ENCODE results near the gene WSB1.
"Not testable (repeated sequence)": the region's sequence is repeated elsewhere in the genome, so short reads cannot be mapped to it uniquely, and the experiment has no call there.

The WSB1 gene, protein sequence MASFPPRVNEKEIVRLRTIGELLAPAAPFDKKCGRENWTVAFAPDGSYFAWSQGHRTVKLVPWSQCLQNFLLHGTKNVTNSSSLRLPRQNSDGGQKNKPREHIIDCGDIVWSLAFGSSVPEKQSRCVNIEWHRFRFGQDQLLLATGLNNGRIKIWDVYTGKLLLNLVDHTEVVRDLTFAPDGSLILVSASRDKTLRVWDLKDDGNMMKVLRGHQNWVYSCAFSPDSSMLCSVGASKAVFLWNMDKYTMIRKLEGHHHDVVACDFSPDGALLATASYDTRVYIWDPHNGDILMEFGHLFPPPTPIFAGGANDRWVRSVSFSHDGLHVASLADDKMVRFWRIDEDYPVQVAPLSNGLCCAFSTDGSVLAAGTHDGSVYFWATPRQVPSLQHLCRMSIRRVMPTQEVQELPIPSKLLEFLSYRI

DNA sequence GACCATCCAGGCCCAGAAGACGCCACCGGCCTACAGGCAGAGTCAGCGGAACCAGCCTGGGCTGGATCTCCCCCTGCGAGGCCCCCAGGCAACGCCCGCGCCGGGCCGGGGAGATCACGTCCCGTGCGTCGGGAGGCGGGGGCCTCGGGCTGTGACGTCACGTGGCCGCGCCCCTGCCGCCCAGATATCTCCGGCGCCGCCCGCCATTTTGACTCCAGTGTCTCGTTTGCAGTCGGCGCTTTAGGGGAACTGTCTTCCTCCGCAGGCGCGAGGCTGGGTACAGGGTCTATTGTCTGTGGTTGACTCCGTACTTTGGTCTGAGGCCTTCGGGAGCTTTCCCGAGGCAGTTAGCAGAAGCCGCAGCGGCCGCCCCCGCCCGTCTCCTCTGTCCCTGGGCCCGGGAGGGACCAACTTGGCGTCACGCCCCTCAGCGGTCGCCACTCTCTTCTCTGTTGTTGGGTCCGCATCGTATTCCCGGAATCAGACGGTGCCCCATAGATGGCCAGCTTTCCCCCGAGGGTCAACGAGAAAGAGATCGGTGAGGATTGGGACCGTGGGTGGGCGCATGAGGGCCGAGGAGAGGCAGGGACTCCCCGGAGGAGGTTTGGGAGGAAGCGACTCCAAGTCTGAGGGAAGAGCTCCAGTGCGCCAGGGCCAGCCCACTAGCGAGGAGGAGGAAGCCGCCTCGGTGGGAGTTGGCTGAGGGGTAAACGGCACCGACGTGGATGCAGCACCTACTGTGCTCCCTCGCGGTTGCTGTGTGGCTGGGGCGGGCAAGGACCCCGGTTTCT is at the start of gene WSB1:
Gene WSB1, plus strand, starts transcription at position 217 of the 791 bp plus-strand sequence. Its CDS starts 282 bp downstream, at position 499.
- peak; percentile 92 for DNase-seq (ENCODE audit: low spot score)

DNA sequence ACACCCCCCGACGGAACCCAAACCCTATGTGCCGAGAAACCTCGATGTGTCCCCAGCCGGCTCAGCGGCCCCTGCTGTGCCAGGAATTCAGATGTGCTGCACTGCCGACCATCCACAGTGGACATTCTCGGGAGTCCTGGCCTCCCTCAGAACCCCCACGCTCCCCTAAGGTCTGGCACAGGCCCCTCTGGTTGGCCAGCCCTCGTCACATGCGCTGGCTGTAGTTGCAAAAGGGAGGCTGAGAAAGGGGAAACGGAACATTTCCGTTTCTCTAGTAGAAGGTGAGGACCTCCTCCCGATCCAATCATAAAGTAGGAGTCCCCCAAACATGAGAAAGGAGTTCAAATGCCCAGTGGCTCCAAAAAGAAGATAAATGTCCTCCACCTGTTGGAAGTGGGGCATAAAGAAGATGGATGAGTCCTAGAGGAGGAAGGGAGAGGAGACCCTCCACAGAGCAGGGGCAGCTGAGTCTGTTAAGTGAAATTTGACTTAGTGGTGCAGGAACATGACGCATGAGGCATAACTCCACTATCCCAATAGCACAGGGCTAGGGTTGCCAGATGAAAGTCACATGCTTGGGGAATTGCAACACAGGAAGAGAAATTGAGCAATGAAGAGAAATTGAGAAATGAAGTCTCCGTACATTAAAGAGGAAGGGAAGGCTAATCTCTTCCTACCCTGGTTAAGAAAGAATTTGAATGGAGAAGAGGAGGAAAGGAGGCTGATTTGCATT is 49.3 kb upstream of the WSB1 start:
- DNase-seq (ENCODE audit: low spot score), result no peak

DNA sequence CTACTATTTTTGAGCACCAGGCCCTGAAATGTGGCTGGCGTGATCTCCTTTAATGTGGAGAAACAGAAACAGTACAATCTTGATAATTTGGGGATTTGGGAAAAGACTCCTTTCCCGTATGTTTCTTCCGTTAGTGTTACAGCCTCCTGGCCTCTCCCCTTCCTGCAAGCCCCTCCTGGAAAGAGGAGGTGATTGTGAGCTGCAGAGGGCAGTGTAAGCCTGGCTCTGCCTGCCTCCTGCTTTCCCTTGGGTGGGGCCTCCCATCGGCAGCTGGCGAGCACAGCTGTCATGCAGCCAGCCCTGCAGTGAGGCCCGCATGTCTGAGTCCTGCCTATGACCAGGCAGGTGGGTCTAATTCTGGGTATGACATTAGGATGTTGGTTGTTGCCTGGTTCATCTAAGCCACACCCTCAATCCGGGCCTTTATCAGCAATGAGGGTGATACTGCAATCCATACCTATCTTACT is 48.7 kb upstream of the WSB1 start:
- DNase-seq (ENCODE audit: low spot score), result peak; percentile 38

DNA sequence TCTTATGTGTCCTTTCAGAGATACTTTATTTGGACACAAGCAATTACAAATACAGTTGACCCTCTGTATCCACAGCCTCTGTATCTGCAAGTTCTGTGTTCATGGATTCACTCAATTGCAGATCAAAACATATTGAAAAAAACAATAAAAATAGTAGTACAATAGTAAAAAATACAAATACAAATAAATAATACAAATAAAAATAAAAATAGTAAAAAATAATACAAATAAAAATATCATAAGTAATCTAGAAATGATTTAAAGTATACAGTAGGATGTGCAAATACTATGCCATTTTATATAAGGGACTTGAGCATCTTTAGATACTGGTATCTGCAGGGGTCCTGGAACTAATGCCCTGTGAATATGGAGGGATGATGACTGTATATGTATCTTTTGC is 47.4 kb upstream of the WSB1 start:
- DNase-seq (ENCODE audit: low spot score), result no peak

DNA sequence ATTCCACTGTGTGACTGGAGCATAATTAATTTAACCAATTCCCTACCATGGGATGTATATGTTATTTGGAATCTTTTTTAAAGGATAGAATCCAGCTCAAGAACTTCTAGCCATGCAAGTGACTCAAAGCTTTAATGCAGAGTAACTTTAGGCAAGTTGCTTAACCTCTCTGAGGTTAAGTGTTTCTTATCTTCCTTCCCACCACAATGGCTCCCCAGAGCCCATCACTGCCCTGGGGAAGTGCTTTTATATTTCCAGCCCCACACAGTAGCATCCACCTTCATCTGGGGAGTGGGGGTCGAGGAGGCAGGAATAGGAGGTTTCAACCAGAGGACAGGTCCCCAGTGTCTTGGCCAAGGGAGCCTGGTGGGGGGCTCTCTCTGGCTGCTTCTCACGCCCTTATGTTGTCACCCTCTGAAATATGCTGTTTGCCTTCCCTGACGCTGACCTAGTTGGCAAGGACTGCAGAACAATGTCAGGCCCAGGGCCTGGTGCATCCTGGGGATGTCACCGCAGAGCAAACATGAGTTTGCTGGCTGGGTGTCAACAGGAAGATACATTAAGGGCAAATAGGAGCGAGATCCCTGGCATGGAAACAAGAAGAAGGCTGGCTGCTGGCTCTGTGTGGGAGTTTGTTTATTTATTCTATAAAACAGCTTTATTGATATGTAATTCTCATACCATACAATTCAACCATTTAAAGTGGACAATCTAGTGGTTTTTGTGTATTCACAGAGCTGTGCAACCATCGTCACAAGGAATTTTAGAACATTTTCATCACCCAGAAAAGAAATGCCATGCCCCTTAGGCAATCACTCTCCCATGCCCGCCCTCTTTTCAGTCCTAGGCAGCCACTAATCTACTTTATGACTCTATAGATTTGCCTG is 46.6 kb upstream of the WSB1 start:
- DNase-seq (ENCODE audit: low spot score), result no peak

DNA sequence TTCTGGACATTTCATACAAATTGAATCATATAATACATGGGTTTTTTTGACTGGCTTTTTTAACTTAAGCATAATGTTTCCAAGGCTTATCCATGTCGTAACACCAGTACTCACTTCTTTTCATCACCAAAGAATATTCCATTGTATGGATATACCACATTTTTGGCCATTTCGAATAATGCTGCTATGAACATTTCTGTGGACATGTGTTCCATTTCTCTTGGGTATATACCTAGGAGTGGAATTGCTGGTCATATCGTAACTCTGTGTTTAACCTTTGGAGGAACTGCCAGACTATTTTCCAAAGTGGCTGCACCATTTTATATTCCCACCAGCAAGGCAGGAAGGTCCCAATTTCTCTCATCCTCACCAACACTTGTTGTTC is 46.0 kb upstream of the WSB1 start:
- DNase-seq (ENCODE audit: low spot score), result no peak

DNA sequence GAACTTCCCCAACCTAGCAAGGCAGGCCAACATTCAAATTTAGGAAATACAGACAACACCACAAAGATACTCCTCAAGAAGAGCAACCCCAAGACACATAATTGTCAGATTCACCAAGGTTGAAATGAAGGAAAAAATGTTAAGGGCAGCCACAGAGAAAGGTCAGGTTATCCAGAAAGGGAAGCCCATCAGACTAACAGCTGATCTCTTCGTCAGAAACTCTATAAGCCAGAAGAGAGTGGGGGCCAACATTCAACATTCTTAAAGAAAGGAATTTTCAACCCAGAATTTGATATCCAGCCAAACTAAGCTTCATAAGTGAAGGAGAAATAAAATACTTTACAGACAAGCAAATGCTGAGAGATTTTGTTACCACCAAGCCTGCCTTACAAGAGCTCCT is 43.1 kb upstream of the WSB1 start:
- not testable (repeated sequence) for DNase-seq (ENCODE audit: low spot score)

DNA sequence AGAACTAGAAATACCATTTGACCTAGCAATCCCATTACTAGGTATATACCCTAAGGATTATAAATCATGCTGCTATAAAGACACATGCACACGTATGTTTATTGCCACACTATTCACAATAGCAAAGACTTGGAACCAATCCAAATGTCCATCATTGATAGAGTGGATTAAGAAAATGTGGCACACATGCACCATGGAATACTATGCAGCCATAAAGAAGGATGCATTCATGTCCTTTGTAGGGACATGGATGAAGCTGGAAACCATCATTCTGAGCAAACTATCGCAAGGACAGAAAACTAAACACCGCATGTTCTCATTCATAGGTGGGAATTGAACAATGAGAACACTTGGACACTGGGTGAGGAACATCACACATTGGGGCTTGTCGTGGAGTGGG is 39.1 kb upstream of the WSB1 start:
- not testable (repeated sequence) for DNase-seq (ENCODE audit: low spot score)

DNA sequence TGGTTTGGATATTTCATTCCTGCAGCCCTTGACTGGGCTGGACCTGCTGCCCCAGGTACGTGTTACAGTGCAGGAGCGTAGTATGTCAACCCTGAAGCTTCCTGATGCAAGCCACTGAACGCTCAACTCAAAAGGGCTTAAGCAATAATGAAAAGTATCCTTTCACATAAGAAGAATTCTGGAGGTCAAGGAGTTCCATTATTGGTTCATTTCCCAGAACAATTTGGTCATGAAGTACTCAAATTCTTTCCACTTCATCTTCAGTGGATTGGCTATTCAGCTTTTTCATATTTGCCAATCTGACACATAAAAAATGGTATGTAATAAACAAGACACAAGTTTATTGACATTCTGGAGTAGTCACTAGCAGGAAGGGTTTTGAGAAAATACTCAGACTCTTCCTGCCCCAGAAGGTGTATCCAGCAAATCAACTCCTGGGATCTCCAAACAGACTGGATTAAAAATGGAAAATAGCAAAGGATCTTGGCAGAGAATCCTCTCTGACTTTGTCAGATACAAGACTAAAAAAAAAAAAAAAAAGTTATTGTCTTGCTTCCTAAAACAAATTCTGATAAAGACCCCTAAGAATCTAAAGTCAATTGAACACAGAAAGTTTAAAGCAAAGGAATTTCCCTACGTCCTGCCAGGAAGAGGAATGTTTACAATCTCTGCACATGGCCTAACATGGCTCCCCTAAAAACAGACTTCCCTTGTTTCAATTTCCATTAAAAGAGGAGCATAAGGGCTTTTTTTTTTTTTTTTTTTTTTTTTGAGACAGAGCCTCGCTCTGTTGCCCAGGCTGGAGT is 37.5 kb upstream of the WSB1 start:
- DNase-seq (ENCODE audit: low spot score), result no peak

DNA sequence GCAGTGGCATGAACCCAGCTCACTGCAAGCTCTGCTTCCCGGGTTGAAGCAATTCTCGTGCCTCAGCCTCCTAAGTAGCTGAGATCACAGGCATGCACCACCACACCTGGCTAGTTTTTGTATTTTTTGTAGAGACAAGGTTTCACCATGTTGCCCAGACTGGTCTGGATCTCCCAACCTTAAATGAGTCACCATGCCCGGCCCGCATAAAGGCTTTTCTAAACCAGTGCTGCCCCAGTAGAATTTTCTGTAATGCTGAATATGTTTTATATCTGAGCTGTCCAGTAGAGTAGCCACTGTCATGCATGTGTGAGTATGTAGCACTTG is 36.9 kb upstream of the WSB1 start:
- DNase-seq (ENCODE audit: low spot score), result no peak

DNA sequence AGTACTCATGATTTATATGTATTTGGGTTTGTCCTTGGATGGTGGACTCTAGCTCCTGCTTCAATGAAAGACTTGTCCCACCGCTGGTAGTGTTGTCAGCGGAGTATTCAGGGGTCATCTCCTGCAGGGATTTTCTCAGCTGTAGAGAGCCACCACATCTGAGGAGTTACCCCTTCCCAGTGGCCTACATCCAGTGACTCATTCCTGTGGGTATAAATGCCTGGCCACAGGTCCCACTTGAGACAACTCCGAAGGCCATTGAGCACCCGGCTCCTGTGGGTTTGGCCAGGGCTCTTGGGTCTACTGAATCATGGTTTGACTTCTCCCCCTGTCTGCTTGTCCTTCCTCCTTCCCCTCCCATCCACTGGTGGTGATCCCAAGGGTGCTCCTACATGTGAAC is 34.6 kb upstream of the WSB1 start:
- DNase-seq (ENCODE audit: low spot score), result no peak

DNA sequence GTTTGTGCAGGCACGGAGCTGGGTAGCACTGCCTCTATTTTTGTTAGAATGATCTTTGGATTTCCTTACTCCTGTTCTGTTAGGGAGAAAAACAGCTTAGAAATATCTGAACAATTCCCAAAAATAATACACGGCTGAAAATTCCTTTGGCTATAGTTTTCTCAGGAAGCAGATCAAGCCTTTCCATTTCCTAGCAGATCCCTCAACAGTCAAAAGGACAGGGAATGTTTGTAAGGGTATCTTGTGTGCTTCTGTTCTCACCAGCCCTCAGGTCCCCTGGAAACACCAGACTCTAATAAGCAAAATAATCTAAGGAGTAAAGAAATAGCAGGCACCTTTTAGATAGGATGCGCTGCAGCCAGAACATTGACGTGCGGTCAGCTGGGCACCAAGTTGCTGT is 30.5 kb upstream of the WSB1 start:
- DNase-seq (ENCODE audit: low spot score), result no peak

DNA sequence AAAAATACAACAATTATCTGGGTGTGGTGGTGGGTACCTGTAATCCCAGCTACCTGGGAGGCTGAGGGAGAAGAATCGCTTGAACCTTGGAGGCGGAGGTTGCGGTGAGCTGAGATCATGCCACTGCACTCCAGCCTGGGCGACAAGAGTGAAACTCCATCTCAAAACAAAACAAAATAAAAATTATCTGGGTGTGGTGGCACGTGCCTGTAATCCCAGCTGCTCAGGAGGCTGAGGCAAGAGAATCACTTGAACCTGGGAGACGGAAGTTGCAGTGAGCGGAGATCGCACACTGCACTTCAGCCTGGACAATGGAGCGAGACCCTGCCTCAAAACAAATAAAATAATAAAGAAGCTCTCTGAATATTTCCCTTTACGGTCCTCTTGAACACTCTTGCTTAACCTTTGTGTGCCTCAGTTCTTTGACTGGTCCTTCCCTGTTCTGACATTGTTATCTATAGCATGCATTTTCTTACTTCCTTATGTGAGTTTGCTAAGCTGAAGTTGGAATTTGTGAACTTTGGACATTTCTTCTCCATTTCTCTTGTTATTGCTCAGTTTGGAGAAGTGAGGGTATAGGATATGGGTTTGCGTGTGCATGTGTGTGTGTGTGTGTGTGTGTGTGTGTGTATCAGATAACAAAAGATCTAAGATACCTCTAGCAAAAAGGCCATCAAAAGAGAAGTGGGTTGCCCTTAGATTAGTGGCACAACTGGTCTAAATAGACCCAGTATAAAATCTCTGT is 29.7 kb upstream of the WSB1 start:
- DNase-seq (ENCODE audit: low spot score), result no peak

DNA sequence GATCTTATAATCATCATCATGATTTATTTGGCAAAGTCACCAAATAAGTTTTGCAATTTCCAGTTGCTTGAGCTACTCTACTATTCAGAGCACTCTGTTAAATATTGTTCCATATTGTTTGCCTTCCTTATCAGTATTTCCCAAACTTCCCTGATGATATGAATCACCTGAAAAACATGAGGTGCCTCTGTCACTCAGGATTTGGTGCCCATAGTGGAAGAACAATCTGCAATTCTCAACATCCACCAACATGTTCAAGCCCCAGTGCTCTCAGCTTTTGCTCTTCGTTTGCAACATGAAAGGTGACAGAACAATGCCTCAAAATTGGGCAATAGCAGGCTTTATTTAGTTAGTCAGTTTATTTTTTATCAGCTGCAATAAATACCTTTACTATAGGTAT is 28.6 kb upstream of the WSB1 start:
- DNase-seq (ENCODE audit: low spot score), result no peak

DNA sequence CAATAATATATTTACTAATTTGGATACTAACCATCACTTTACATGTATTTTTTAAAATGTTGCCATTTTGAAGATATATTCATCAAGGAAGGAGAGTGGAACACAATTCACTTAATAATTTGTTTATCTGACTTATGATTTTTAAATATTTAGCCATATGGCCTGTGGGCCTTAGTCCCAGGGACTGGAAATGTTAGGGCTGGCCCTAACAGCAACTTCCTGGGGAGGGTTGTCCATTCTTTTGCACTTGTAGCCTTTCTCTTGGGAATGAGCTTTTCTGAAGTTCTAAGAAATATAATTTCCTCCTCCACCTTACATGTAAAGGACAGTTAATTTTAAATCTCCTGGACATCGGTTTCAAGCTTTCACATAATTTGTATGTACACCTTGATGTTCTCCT is 27.7 kb upstream of the WSB1 start:
- no peak for DNase-seq (ENCODE audit: low spot score)

DNA sequence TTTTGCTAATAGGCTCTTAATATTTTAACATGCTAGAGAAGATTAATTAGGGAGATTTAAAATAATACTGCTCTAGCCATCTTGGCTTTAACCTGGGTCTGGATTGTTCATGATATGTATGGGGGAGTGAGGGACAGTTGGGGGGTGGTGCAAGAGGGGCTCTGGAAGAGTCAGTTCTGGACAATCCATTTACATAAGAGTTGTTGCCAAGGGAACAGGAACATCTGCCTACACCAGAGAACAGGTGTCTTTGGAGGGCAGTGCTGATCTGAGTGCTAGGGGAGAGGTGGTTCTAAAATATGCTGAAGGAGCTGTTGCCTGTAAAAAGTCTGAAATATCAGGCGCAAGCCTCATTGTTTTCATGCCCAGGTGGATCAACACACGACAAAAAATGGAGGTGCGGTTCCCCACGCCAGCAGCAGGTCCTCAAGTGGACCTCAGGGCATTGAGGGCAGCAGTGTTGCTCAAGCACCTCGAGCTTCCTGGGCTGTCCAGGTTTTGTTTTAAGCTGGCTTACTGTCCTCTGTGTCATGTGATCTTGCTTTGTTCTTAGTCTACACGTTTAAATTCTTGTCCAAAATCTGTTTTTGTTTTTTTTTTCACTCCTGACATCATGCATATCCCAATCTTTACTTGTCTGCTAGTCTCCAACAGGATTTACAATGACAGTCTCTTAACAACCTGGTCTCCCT is 25.4 kb upstream of the WSB1 start:
- DNase-seq (ENCODE audit: low spot score), result no peak

DNA sequence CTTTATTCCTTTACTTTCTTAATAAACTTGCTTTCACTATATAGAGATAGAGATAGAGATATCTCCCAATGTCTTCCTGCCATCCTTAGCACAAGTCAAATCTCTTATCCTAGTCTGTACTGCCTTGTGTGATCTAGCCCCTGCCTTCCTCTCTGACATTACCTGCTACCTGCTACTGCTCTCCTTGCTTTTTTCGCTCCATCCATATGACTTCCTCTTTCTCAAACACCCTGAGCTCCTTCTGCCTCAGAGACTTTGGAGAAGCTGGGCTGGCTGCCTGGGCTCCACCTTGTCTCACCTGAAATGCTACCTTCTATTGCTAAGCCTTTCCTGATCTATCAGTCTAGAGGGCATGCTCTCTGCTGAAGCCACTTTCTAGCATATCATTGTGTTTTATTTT is 24.7 kb upstream of the WSB1 start:
- no peak for DNase-seq (ENCODE audit: low spot score)

DNA sequence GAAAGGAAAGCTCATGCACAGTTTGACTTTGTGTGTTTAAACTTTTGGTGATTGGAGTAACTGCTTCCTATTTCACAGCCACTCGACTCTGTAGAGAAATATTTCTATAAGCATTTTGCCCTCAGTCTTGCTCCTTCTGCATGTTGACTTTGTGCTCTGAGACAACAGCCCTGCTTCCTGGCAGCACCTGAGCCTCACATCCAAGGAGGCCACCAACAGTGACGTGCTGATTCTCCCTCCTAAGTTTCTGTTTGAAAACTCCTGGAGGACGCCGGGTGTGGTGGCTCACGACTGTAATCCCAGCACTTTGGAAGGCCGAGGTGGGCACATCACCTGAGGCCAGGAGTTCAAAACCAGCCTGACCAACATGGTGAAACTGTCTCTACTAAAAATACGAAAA is 23.9 kb upstream of the WSB1 start:
- no peak for DNase-seq (ENCODE audit: low spot score)

DNA sequence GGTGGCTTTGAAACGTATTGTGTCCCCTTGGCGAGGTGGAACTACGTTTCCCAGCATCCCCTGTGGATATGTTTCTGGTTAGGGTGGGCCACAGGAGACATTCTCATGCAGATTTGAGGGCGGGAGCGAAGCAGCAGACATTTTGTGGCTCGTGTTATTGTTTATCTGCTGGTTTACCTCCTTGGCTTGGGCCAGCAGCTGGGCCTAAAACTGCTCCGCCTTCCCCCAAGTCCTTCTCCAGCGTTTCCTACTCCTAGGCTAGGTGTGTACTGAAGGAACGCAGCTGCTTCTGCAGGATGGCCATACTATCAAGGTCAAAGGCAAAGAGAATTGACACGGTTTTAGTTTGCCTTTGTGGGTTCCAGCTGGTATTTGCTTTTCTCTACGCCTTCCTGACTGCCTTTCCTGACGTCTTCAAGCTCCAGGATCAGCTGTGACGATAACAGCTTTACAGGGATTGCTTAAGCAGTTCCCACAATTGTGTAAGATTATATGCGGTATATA is 17.2 kb upstream of the WSB1 start:
- no peak for DNase-seq (ENCODE audit: low spot score)

Measured in CD4-positive, alpha-beta T cell treated with Interleukin-2 at 100 ng/mL for 4 hours (primary cell).